NK-92 (cell line): Measurements from ENCODE around the gene MBP.
"Not testable (repeated sequence)": the region's sequence is repeated elsewhere in the genome, so short reads cannot be mapped to it uniquely, and the experiment has no call there.

Source experiments
- DNase-seq: peaks from one replicate; lab custom pipeline; 2025; ENCODE audit not compliant: unreplicated experiment; lab: John Stamatoyannopoulos, UW

Gene MBP

DNA sequence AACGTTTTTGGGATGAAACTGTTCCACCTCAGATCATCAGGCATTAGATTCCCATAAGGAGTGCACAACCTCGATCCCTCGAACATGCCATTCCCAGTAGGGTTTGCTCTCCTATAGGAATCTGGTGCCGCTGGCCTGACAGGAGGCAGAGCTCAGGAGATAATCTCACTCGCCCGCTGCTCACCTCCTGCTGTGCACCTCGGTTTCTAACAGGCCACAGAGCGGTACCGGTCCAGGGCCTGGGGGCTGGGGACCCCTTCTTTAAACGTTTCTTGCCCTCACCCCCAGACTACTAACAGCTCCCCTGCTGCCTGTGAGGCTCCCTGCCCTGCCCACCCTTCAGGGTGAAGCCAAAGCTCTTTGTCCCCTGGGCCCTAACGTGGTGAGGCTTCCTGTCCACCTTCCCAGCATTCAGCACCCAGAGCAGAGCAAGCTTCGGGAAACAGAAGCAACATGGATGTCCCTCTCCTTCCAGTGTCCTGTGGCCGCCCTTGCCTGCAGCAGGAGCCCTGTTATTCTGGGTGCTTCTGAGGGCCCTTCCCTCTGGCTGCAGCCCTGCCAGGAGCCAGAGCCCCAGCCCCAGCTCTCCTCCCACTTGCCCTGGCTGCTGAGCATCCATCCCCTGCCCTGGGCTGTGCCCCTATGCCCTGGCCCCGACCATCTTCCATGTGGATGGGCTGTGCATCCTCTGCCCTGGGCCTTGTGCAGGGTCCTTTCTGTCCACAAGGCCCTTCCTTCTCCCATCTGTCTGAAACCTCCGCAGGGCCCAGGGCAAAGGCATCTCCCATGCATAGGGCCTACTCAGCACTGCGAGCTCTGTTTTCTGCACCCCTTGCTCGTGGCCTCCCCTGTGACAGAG lies 140.1 kb downstream of the MBP start:
- DNase-seq = no peak

DNA sequence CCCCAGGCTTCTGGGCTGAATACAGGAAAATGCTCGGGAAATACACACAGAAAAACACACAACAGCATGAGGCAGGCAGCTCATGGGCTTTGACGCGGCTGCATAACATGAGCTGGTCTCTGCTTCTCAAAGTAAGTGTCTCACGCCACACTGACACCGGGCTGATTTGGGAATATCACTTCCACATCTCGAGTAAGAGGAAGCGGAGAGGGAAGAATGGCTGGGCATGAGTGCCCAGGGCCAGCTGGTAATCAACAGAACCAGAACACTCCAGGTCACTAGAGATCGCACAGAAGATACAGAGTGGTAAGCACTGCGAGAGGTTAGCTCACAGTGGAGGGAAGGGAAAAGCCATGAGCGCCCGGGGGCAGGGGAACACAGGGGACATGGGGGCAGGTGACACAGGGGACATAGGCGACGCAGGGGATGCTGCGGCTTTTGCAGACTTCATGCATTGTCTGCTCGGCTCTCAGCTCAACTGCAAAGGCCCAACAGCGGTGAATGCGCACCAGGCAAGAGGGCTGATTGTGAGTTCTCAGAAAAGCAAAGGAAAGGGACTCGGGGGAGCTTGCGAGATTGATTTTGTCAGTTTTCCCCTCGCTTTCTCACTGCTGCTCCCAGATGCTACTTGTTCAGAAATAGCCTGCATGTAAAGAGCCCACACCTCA lies 141.4 kb downstream of the MBP start:
- no peak for DNase-seq

DNA sequence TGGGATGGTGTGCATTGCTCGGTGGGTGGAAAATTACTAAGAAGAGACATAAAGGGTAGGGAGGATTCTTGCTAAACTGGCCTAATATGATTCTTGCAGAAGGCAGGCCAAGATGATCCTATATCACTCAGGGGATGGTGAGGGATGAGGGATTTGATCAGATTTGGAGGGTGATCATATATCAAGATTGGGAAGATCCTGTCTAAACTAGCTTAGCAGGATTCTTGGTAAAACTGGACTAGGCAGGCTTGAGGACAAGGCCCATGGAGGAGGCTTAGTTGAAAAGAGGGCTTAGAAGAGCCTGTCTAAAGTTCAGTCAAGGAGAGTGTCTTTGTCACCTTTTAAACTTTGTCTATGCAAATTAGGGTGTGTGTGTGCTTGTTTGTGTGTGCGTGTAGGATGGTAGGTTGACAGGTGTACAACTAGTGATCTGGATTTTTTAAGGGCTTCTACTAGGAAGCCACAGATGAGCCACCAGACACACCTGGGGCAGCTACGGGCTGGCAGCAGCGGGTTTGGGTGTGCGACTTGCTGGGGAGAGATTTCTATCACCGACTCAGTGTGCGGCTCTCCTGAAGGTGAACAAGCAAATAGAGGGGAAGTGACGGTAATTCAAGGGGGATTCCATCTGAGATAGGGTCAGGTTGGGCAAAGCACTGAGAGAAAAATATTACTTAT lies 142.1 kb downstream of the MBP start:
- DNase-seq = not testable (repeated sequence)

DNA sequence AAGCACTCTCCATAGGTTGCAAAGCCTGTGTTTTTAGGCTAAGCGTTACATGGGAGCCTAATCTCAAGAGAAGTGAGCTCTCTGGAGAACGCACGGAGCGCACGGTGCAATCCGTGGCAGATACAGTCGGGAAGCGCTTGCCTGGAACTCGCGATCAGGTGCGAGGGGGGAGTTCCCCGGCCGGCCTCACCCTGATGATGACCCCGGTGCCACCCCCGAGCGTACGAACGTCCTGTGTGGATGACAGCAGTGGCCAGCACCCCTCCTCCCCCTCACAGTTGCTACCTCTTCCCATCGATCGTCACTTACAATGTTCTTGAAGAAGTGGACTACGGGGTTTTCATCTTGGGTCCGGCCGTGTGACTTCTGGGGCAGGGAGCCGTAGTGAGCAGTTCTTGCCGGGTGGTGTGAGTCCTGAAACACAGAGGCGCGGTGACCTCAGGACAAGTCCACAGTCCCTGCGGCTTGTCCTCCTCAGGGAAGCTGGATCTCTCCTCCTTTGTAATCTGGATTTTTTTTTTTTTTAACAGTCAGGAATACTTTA lies 142.9 kb downstream of the MBP start:
- no peak for DNase-seq

DNA sequence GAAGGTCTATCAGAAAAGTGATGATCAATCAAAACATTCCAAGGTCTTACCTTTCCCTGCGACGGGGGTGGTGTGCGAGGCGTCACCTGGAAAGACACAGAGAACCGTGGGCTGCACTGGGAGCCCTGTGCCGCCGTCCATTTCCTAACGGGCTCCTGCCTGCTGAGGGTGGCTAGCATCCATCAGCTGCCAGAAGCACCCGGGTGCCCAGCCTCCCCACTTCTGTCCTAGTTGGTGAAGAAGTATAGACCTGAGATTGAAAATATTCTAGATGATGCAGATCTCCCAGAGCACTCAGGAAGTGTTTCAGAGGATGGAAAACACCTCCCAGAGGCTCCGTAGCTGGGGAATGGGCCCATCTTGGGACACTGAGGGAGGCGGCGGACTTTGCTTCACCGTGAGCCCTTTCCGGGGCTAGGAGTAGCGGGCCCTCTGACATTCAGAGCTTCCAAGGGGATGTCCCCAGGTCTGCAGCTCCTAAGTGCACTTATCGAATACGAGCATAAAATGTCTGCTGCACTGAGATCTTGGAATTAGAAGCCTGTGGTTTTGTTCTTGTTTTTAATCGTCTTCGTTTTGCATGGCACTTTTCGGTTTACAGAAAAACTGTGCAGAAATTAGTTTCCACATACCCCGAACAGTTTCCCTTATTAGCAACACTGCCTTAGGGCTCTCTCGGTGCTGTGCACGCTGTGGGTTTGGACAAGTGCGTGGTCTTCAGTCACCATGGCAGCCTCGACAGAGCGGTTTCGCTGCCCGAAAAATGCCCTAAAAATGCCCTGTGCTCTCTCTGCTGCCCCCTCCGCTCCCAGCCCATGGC lies 143.5 kb downstream of the MBP start:
- DNase-seq = no peak

DNA sequence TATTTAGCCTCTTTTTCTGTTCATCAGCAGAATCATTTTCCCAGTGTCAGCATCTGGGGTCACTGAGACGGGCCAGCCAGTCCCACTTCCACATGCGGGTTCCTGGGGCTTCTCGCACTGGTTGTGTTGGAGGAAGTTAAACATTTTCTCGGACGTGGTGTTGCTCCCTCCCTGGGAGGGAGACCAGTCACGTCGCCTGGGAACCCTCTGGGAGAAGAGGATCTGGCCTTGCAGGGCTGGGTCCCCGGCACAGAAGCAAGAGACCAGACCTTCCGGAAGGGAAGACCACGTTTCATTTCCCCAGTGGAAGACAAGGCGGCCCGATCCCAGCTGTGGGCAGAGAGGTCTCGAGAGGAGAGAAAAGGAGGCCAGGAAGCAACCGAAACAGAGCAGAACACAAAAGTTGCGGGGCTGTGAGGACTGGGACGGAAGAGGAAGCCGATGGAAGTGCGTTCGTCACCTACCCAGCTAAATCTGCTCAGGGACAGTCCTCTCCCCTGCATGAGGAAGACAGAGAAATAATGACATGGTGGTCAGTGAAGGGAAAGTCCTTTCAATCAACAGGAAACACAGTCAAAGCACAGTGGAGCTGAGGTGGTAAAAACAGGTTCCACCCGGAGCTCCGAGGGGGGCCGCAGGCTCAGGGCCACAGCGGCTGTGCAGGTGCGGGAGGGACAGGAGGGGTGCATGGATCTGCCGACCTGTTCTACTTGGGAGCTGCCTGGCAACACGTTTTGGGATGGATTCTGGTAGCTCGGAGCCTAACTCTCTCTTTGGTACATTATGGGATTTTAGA lies 144.4 kb downstream of the MBP start:
- no peak for DNase-seq

DNA sequence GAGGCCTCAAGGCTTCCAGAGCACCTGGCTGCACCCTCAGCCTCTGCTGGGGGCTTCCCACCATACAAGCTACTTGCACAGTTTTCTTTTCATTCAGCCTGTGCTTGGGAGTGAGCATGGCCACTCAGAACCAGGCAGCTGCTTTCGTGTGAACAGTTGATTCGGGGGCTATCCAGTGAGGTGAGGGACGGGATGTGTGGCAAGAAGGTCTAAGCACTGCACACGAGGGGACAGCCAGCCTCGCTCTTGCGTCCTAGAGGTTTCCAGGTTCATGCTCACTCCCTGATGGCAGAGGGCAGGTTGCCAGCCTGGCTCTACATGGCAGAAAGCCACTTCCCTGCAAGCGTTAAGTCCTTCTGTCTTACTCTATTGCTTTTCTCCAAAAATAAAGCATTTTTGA lies 146.2 kb downstream of the MBP start:
- DNase-seq = no peak

DNA sequence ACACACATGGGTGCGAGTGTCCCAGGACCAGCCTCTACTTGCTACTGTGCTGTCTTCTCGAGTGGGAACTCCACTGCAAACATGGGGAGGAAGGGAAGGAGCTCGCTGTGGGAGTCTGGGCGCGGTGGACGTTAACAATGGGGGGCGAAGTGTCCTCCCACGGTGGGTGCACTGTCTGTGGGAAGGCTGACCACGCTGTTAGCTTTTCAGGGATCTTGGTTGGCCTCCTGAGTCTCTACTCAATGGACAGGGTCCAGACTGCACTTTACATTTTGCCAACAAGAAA lies 146.7 kb downstream of the MBP start:
- no peak for DNase-seq

DNA sequence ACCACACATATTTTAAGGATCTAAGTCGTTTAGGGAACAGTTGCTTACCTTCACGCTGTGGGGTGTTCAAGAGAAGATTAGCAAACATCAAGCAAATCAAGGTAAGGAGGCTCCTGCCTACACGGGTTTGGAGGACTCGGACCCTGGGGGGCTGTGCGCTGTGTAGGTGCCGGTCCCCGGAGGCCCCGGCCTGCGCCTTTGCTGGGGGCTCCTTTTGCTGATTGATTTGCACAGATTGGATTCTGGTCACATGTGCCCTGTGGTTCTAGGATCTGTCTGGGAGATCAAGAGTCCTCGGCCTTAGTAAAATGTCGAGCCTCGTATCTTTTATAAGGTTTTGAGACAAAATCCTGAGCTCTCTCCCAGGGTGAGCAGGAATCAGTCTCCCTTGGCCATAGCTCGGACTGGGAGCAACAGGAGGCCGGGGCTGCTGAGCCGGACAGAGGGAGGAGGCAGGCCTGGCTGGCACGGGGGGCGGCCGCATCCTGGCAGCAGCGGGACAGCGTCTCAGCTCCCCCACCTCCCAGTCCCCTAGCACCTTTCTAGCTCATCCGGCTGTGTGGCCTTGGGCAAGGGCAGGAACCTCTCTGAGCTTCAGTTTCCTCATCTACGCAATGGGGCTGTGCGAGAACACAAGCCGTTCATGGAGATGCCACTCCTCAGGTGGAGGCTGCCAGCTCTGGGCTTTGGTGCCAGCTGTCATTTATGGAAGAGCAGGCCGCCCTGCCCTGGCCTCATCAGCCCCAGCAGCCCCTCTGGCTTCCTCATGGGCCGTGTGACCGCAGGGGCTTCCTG lies 147.2 kb downstream of the MBP start:
- DNase-seq = no peak

DNA sequence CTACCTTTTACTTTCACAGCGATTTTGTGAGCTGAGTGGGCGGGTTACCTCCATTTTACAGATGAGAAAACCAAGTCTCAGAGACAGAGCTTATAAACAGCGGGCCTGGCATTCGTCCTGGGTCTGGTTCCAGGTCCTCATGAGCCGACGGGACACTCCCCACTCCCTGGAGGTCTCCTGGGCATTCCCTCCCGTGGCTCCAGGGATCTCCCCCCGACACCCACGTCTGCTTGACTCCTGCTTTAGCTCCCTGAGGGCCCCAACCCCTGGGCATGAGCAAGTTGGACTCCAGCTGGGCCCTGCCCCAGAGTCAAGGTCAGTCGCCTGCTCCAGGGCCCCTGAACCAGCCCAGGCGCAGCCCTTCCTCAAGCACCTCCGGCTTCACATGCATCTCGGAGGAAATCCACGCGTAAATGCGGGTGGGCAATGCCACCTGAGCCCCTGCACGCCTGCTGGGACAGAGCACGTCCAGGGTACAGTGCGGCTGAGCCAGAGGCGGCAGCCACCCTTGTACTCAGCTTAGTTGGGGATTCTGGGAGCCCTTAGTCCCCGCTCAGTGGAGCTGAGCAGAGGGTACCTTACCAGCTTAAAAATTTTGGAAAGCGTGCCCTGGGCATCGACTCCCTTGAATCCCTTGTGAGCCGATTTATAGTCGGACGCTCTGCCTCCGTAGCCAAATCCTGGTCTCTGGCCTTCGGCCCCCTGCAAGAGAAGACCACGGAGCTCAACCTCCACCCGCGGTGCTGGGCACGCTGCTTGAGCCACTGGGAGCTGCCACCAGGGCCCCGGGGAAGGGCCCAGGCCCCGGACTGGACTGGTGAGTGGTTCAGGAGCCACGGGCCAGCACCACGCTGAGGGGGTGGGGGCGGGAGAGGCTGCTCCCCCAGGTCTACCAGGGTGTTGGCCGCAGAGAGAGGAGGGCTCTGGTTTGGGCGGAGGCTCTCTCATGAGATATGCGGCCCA lies 148.1 kb downstream of the MBP start:
- DNase-seq = no peak

DNA sequence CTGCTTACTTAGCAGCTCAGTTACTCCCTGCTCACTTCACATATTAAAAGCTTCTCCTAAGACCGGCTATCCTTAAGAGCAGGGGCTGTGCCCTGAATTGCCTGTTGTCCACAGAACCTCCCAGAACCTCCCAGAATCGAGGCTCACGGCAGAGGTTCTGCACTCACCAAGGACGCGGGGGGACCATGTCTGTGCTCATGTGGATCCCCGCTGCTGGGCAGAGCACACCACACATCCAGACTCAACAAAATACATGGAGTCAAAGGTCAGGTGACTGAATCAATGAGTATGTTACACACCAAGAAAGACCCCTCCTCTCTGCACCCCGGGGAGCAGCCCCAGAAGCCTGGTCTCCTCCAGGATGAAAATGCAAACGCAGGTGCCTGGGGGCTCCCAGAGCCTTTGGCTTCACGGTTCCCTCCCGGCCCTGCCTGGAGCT lies 149.0 kb downstream of the MBP start:
- no peak for DNase-seq

DNA sequence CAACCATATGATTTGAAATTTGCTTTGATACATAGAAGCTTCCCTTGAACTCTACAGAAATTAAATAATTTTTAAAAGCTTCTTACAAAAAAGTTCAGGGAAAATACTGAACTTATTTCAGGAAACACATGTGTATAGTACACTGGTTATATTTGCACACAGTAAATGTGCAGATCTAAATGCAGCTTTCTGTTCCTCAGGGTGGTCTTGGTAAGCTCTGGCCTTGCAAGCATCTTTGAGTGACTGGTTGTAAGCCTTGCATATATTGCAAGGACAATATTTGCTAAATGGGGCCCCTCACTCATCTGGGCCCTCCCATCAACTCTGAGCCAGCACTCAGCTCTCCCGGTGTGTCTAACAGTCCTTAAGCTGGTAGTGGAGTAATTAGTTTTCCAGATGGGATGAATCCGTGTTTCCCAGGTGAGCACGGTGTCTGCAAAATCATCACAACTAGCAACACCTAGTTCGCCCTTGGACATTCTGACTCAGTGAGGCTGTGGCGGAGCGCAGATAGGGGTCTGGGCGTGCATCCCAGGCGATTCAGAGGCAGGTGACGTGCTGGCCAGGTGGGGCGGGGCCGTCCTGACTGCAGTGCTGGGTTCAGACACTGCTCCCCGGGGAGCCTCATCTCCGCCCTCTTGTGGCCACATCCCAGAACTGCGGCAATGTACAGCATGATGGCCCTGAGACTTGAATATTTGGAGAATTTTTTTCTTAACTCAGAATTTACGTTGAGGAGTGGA lies 149.6 kb downstream of the MBP start:
- peak; percentile 11 for DNase-seq

DNA sequence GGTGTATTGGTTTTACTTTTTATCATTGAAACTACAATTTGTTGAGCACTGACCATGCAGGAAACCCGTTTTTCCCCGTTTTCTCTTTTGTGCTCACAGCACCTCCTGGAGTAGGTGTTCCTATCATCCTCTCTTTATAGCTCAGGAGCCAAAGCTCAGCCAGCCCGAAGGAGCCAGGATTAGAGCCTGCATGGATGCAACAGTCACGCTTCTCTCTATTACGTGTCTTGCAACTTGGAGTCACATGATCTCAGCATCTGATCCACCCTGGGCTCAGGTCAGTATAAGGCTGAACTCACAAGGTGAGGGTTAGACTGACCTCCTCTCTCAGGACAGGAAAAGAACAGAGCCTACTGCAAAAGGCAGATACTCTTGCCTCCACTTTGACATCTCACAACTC lies 150.5 kb downstream of the MBP start:
- no peak for DNase-seq

DNA sequence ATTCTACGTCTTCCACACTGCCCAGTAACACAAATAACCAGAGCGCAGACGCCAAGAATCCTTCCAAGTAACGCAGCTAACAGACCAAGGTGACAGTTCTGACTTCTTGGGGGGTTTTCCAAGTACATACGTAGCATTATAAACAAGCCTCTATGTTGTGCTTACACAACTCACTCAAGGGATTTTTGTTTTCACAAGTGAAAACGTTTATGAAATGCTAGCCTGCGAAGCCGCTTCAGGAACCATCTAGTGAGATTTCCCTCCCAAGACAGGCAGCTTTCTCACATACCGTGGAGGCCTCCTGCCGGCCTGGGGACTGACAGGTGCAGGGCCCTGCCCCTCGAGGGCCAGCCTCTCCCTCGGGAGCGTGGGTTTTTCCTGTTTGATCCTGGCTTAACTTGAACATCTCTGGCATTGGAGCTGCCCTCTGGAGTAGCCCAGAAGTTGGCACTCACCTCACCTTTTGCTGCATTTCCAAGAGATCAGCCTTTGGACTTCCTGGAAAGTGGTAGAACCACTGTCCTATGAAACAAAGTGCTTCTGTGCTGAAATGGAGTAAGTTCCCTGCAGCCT lies 151.1 kb downstream of the MBP start:
- no peak for DNase-seq

DNA sequence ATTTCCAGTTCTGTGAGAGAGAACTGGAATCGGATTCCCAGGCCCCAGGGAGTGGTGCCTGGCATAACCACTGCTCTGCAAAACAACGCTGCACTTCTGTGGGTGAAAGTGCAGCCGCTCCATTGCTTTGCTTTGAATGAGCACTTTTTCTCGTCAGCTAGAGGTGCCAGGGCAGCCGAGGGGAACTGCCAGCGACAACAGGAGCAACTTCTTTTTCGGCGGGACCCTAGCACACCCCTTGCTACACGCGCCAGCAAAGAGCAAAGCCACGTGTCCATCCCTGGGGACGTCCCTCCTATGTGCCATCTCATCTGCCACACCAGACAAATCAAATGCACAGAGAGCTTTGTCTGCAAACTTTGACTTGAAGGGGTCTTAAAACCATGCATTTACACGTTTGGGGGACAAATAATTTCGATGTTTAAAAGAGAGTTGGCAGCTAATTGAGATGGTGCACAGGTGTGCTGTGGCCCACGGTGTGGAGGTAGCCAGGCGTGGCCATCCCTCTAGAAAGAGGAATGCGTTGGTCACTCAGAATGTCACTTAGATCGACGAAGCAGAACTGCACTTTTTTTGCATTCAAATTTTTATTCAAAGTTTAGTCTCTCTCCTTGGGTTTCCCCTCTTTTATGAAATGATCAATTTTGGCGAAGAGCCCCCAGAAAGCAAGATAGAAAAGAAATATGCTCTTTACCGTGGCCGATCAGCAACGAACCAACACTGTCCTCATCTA lies 151.8 kb downstream of the MBP start:
- no peak for DNase-seq

DNA sequence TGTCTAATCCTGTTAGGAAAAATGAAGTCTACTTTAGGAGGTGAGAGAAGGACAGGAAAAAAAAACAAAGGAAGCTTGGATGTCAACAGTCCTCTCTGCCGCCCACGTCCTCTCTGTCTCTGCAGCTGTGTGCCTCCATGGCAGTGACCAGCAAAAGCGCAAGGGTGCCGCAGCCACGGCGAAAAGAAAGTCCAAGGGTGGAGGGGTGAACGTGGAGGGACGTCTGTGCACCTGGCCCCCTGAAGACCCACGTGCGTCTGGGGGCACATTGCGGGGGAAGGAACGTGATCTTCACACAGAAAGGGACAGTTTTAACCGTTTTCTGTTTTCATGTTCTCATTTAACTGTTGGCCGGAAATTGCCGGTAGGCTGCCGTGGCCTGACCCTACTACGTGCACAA lies 152.7 kb downstream of the MBP start:
- no peak for DNase-seq
